HG03039 (cell line): Measurements from ENCODE around the gene C14orf93.

Source experiments
- ATAC-seq: cut with Tn5 transposase; IDR thresholded peaks from one replicate; pipeline ENCODE4 v1.9.1; 2021; ENCODE audit warnings: mild to moderate bottlenecking, moderate library complexity; ENCODE audit not compliant: unreplicated experiment

The C14orf93 gene

DNA sequence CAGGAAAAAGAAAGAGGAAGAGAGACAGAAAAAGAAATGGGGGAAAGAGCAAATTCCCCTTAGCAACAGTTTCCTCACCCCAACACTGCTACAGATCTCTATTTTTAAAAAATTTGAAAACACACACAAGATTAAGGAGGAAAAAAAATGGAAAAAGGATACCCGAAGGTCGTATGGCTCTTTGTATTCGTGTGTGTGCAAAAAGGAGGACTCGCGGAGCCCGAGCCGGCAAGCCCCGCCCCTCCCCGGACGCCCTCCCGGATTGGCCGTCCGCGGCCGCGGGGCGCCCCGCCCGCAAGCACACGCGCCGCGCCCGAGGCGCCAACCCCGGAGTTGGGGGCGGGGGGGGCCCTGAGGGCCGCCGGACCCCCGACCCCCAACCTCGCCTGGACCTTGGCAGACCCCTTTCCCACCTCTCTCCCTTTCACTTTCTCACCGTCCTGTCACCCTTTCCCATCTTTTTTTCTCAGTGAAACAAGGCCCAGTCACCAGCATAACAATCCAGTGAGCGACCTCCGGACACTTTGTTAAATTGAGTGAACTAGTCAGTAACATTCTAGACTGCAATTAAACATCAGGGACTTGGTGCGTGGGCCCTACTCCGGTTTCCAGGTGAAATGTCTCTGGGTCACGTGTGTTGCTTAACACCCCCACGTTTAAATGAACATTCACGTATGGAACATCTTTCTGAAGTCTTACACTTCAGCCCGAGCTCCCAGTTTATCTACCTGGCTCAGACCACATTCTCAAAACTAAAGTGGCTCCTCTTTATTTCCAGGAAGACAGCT is at the start of gene C14orf93:
C14orf93 (minus strand) TSS at position 205 of the 788 bp plus-strand sequence. CDS start 11,120 bp downstream, outside the sequence.
- peak; percentile 32 for ATAC-seq

- ATAC-seq = no peak
These were observed 48.9 kb upstream of the C14orf93 start for GRCh38 chr14:23058654-23059504.

GRCh38 chr14:23057757-23058653 is 48.1 kb upstream of the C14orf93 start:
- ATAC-seq = peak; percentile 37

DNA sequence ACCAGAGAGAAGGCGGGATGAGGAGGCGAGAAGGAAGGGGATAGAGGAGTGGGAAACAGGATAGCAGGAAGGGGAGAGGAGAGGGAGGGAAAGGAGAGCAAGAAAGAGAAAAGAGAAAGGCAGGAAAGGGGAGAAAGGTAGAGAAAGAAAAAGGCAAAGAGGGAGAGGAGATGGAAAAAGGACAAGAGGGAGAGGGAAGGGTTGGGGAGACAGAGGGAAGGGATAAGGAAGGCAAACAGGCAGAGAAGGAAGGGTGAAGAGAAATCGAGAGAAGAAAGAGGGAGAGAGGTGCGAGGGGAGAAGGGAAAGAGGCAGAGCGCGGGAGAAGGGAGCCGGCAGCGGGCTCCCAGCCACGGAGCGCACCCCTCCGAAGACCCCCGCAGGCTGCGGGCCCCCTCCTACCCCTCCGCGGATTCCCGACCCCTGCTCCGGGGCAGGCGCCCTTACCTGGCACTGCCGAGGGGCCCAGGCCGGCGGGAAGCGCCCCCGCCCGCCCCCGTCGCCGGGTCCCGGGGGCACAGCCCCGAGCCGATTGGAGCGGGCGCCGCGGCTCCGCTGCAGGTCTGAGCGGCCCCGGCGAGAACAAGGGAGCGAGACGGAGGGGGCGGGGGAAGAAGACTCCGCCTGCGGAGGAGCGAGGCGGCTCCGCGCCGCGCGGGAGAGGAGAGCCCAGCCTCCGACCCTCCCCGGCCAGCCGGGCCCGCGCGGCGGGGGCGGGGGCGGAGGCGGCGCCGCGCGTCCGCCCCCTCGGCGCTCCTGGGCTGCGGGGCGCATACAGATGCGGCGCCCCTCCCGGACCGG is 47.2 kb upstream of the C14orf93 start, which contains the start of gene CDH24:
CDH24 (minus strand) TSS at position 565 of the 801 bp plus-strand sequence. CDS start 1,787 bp downstream, outside the sequence.
- peak; percentile 38 for ATAC-seq

DNA sequence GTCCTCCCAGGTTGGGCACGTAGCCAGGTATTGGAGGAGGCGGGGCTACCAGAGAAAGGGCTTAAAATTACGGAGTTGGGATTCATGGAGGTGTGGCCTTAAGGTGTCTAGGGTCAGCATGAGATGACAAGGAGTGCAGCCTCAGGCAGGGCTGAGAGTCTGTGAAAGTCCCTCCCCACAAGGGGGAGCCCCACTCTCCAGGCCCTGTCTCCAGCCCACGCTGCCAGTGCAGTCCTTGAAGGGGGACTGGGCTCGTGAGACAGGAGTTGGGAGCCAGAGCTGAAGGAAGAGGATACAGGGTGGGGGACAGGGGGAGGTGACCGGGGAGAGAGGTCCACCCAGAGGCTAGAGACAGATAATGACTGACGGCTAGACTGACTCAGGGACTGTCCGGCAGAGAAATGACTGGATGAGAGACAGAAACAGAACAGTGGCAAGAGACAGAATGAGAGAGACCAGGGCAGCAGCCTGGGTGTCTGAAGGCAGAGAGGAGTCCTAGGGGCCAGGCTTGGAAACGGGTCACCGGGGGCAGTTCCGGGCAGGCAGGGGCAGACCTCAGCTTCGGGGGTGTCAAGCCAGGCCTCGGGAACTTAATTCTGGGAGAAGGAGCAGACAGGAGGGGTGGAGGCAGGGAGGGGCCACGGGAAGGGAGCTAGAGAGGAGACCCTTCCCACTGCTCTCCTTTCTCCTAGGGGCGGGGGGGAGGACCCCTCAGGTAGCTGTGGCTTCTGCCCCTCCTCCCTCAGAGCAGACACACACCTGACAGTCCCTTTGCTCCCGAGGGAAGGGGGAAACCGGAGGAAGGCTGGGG is 46.4 kb upstream of the C14orf93 start:
- ATAC-seq = peak; percentile 47

DNA sequence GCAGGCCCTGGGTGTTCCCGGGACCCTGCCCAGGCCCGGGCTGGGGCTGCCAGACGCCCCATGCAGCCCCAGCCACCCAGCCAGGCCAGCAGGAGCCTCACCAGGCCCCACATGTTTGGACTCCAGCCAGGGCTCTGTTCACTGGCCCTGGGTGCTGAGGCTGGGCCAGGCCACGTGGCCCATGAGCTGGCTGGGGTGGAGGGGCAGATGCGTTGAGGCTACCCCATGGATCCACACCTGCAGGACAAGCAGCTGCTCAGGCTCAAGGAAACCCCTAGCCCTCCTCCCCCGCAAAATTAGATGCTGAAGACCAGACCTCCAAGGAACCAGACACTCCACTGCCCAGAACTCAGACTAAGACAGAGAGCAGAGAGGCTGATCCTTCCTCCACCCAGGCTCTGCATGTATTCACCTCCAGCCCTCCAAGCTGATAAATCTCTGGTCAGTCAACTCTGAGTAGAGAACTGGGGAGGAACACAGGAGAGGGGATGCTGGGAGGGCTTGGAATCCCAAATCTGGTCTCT is 45.7 kb upstream of the C14orf93 start:
- ATAC-seq = no peak

- ATAC-seq = no peak
These were observed 45.2 kb upstream of the C14orf93 start for GRCh38 chr14:23055147-23055550.

DNA sequence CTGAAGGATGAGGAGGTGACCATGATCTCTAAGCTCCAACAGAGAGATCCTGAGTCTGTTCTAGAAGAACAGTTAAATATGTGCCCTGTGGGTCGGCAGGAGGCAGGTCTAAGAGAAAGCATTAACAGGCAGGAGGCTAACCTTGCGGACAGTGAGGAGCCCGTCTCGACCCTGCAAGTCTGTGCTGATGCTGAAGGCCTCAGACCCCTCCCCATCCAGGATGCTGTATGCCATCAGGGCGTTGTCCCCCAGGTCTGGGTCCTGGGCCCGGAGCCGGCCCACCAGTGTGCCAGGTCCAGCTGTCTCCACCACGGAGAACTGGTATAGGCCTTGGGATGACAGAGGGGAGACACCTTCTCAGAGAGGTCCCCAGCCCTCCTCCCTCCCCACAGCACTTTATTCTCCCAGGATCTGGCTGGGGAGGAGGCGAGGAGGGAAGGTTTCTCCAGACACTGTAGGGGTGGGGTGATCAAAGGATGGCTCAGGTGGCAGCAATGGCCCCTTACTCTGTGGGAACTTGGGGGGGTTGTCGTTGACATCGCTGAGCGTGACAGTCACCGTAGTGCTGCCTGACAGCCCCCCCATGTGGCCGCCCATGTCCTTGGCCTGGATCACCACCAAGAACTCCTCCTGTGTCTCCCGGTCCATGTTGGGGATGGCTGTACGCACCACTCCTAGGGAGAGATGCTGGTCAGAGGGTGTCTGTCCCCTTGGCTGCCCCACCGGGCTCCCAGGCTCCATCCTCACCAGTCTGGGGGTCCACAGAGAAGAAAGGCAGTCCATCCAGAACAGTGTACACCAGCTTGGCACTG is 44.3 kb upstream of the C14orf93 start:
- ATAC-seq = no peak

- ATAC-seq = no peak
These were observed 43.5 kb upstream of the C14orf93 start for GRCh38 chr14:23053426-23053825.

DNA sequence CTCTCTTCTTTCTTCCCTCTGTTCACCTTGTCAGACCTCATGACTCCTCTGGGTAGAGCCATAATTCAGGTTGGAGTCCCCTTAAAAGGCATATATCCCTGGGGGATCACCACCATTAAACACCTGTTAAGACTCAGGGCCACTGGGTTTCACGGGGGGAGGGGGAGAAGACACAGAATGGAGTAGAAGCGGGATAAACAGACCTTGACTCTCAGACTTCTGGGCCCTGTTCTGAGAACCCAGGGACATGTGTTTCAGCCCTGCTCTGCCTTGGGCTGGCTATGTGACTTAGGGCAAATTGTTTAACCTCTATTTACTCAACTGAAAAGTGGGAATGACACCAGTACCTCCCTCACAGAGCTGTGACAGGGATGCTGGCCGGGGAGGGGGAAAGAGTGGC is 42.7 kb upstream of the C14orf93 start:
- no peak for ATAC-seq

DNA sequence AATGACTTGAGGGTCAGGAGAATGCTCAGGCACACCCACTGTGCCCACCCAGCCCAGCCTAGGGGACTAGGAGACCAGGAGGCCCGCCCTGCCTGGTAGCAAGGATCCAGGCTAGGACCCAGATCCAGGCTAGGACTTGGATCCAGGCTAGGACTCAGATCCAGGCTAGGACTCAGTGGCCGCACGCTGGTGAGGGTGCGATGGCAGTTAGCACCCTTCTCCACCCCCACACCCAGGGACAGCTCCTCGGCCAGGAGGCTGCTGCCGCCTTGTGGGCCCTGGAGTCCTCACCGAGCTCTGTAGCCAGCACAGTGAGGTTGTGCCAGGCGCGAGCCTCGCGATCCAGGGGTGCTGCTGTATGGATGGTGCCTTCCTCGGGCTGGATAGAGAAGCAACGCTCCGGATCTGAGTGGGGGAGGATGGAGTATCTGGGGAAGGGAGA is 42.3 kb upstream of the C14orf93 start:
- no peak for ATAC-seq

- ATAC-seq = no peak
These were observed 41.5 kb upstream of the C14orf93 start for GRCh38 chr14:23051141-23052057.

- no peak for ATAC-seq
These were observed 39.1 kb upstream of the C14orf93 start for GRCh38 chr14:23049011-23049410.

DNA sequence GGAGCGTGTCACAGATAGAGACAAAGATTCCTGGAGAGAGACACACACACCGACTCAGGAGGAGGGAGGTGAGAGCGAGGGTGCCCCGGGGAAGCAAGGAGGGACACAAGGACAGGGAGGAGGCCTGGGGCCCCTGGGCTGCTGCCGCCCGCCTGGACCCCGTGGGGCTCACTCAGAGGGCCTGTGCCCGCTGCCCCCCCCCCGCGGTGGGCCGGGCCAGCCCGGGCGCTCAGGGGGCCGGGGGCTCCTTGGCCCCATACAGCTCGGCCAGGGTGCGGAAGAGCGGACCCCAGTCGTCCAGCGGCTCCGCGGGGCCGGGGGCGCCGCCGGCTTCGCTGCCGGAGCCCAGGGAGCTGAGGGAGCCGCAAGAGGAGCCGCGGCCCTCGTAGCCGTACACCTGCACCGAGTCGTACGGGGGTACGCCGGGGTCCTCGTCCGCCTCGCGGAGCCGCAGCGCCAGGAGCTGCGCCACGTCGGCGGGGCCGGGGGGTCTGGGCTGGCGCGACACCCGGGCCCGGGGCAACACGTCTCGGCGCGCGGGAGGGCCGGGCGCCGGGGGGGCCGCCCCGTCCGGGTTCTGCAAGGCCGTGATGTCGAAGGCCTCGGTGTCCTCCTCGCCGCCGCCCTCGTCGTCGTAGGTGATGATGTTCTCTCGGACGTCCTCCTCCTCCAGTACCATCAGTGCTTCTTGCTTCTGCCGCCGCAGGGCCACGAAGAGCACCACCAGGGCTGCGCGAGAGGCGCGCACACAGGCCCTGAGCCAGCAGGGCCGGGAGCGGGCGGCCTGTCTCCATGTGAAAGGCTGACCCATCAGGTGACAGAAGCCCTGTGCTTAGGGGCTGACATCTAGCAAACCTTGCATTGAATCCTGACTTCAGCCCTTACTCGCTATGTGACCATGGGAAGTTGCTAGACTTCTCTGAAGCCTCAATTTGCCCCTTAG is 38.1 kb upstream of the C14orf93 start:
- ATAC-seq = no peak

- ATAC-seq = no peak
These were observed 37.2 kb upstream of the C14orf93 start for GRCh38 chr14:23047034-23047634.
